ENCODE measurements around the gene BCL11A.

BCL11A gene

GRCh38 chr2:60456115-60456770, 97.2 kb downstream of the BCL11A start:
- no peak for DNase-seq

DNA sequence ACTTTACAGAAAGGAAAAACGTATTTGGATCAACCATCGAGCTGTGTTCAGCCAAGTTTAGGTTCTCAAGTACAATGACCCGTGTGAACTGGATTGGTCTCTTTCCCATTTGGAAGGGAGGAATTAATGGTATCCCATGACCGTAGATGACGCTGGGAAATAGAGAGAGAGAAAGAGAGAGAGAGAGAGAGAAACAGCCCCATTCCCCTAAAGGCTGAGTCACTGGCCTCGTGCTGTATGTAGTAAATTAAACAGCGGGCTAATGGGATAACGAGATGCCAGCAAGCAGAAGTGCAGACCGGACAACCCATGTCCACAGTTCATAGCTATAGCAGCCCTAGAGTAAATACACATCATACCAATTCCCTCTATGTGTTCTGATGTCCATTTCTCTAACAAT, 99.6 kb downstream of the BCL11A start:
- DNase-seq, result no peak

DNA sequence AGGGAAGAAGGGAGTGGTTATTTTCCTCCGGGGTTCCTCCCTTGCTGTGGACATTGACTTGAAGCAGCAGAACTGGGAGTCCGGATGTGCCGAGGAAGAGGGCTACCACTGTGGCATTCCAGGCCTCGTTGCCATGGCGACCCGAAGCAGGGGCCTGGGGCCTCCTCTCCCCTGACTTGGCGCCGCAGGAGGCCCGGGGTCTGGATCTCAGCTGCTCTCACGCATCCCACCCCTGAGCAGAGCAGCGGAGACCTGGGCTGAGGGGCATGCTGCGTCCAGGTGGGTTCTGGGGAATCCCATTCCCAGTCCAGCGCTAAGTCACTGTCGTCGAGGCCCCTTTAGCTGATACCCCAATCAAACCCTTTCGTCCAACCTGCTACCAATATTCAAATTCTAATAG, 100.2 kb downstream of the BCL11A start:
- DNase-seq, result no peak

GRCh38 chr2:60450488-60450887, 103.0 kb downstream of the BCL11A start:
- DNase-seq, result no peak

GRCh38 chr2:60447943-60448342, 105.5 kb downstream of the BCL11A start:
- DNase-seq, result no peak

- no peak for DNase-seq
Measured at GRCh38 chr2:60446413-60447267, 106.8 kb downstream of the BCL11A start.

- DNase-seq, result no peak
Measured at GRCh38 chr2:60445684-60446179, 107.7 kb downstream of the BCL11A start.

GRCh38 chr2:60442608-60443007, 110.8 kb downstream of the BCL11A start:
- DNase-seq, result no peak

DNA sequence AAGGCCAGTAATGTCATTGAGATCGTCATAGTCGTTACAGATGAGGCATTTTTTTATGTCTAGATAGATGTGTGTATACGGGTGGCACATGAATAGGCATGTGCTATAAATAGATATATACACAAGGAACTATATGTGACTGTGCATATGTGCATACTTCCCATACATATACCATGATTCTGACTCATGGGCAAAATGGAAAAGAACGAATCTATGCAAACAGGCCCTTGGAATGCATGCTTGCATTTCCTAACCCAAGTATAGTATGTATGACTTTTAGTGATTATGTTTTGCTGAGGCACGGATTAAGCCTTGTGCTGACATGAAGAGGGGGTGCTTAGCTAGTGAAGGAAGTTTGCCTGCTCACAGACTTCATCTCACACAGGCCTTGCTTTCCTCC, 111.7 kb downstream of the BCL11A start:
- no peak for DNase-seq

- no peak for DNase-seq
Measured at GRCh38 chr2:60440767-60441163, 112.7 kb downstream of the BCL11A start.

GRCh38 chr2:60440079-60440766, 113.2 kb downstream of the BCL11A start:
- DNase-seq, result no peak

GRCh38 chr2:60439219-60439974, 114.1 kb downstream of the BCL11A start:
- no peak for DNase-seq

DNA sequence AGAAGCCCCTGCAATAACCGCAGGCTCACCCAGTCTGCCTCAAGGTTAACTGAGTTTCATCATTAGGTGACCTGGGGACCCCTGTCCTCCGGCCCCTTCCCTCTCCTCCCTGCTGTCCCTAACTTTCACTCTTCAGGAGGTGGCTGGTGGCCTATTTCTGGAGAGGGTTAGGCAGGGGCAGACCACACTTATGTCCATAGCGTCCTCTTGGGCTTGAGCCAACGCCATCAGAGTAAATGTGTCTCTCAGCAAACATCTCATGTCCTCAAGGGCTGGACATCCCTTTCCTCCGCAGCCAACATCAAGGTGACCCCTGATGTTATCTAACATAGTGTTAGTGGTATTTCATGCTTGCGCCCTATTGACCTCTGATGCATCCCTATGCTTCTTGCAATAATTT, 114.8 kb downstream of the BCL11A start:
- no peak for DNase-seq

- no peak for DNase-seq
Measured at GRCh38 chr2:60438131-60438530, 115.3 kb downstream of the BCL11A start.

DNA sequence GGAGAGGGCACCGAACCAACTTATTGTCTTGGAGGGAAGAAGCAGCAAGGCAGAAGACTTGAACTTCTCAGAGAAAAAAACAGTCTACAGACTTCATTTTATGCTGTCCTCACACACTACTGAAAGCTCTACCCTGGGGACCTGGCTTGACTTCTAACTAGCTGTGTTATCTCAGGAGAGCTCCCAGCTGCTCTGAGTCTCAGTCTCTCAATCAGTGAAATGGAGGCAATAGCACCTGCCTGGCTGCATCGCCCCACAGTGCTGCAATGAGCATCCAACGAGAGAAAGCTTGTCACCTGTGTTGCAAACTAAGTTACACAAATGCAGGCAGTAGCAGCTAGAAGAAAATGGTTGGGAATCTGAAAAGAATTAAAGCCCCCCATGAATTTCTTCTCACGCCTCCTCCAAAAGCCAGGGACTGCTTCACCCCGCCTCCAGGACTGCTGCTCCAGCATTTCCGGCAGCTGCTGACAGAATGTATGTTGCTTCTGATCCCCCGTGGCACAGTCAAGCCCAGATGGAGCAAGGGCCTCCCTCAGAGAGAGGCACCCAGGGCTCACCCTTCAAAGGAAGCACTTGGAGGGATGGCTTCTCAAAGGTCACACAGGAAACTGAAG, 116.3 kb downstream of the BCL11A start:
- DNase-seq, result no peak

DNA sequence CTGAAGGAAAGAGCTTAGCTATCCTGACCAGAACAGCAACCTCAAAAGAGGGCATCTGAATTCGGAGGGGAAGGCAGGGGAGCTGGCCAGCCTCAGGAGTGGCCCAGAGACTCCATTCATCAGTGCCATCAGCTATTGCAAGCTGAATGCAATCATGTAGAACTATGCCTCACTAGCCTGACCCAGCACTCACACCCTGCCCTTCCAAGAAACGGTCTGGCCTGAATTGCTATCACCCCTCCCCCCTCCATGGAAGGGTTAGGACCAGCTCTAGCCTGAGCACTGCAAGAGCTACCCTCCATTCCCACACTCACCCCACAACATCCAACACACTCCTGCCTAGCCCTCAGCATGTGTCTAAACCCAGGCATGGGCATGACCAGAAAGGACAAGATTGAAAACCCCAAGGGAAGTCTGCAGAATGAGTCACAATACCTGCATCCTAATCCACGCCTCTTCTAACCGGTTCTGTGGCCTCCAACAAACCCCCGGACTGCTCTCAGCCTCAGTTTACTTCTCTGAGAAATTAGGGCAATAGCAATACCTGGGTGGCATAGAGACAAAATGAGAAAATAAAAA, 120.3 kb downstream of the BCL11A start:
- DNase-seq, result no peak

DNA sequence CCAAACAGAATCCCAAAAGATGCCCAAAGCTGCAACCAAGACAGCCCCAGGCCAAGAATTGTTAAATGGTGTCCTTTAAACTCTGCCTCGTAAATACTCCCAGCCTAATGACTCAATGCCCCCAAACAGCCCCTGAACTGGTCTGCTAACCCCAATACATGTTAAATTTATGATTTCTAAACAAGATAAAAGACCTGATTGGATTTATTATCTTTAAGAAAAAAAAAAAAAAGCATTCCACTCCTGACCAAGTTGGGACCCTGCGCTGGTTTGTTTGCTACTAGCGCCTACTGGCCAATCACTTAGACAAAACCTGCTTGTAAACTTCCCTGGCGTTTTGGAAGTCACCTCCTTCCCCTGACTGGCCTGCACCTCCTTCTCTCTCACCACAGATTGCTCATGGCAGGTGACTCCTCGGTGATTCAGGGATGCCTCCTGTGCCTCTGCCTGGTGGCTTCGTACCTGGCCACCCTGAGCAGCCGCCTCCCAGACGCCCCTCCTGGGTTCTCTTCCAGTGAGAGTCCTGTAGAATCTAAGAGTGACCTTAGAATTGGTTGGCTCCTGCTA, 121.3 kb downstream of the BCL11A start:
- DNase-seq, result no peak

GRCh38 chr2:60429681-60430080, 123.8 kb downstream of the BCL11A start:
- no peak for DNase-seq

DNA sequence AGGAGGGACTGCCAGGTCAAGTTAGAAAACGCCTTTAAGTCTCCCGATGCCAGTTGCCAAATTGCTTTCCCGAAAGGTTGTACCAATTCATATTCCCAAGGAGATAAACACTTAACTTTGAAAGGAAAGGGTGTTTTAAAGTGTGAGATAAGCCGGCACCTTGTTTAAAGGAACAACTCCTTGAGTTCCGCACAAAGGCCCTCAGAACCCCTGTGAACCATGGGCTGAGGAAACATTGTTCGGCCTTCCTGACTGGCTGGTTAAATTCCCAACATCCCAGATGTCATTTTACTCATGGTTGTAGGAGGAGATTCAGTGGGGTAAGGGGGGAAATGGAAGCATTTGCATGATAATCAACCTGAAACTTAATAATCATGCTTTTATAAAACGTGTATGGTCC, 126.6 kb downstream of the BCL11A start:
- DNase-seq, result no peak

DNA sequence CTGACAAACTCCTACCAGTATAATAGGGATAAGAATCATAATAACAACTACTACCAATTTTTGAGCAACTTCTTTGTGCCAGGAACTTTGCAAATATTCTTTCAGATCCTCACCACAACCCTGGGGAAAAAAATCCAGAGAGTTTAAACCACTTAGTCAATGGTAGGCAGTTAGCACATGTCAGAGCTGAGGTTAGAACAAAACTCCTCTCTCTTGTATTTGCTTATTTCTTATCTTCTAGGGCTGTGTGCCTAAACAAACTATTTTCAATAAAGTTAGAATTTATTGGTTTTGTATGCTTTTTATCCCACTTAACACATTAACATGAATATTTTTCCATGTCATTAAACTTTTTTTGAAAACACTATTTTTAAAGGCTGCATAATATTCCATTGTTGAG, 127.1 kb downstream of the BCL11A start:
- DNase-seq, result no peak

GRCh38 chr2:60424233-60424632, 129.2 kb downstream of the BCL11A start:
- no peak for DNase-seq

- DNase-seq, result no peak
Measured at GRCh38 chr2:60423505-60423904, 129.9 kb downstream of the BCL11A start.
